Tibial nerve (tissue), 4 donors: ENCODE results near the gene BCKDHB. TPM values are rescaled to one million over a fixed set of nuclear protein-coding genes. Genes with fewer than 3 reads are reported as not detected.
"Not testable (repeated sequence)": the region's sequence is repeated elsewhere in the genome, so short reads cannot be mapped to it uniquely, and the experiment has no call there.

Source experiments
- DNase-seq, 2 donors: peaks; one replicate each; pipeline ENCODE4 v3.0.0-alpha.2; 2019; ENCODE audit warnings: low spot score in 2 of 2
- H3K27ac ChIP-seq, 4 donors: fragments of 200-600 bp; sonication (generic) in 3 of 4; one replicate each; pipeline ENCODE4 v1.5.1; 2017 to 2019; ENCODE audit warnings: mild to moderate bottlenecking in 1 of 4
- H3K27me3 ChIP-seq, 2 donors: fragments of 200-600 bp; sonication (generic) in 1 of 2; one replicate each; pipeline versions ENCODE4 v1.5.1 to v1.6.0; 2017 to 2019
- H3K36me3 ChIP-seq, 3 donors: fragments of 200-600 bp; sonication (generic); one replicate each; pipeline ENCODE4 v1.5.1; 2018 to 2019
- H3K4me1 ChIP-seq, 4 donors: fragments of 200-600 bp; sonication (generic) in 3 of 4; one replicate each; pipeline ENCODE4 v1.5.1; 2017 to 2019
- H3K4me3 ChIP-seq, 4 donors: fragments of 200-600 bp; sonication (generic) in 3 of 4; one replicate each; pipeline ENCODE4 v1.5.1; 2017 to 2019; ENCODE audit warnings: mild to moderate bottlenecking in 1 of 4, moderate library complexity in 1 of 4
- H3K9me3 ChIP-seq, 4 donors: fragments of 200-600 bp; sonication (generic) in 3 of 4; one replicate each; pipeline ENCODE4 v1.5.1; 2017 to 2019
- CTCF ChIP-seq, 5 experiments: fragments of 200-600 bp in 3 of 5; fragments of 450-650 bp in 2 of 5; sonication (generic) in 3 of 5; IDR thresholded peaks; one replicate each; pipeline ENCODE4 v1.5.1; 2016 to 2019; ENCODE audit warnings: antibody characterized with exemption in 5 of 5, mild to moderate bottlenecking in 3 of 5, moderate library complexity in 2 of 5
- EP300 ChIP-seq, 2 donors: sonication (generic); formaldehyde crosslinking; IDR thresholded peaks; one replicate each; pipeline ENCODE4 v1.6.1; 2017; ENCODE audit warnings: antibody characterized with exemption in 2 of 2, mild to moderate bottlenecking in 1 of 2
- POLR2A ChIP-seq, 2 donors: fragments of 450-650 bp; IDR thresholded peaks; one replicate each; pipeline ENCODE4 v1.6.1; 2017; ENCODE audit warnings: antibody characterized with exemption in 2 of 2, mild to moderate bottlenecking in 2 of 2, moderate library complexity in 2 of 2
- WGBS, 2 donors: methylation state at CpG; one replicate each; pipeline ENCODE4 v1.1.5; 2018; 5-methylcytosine and 5-hydroxymethylcytosine counted together
- total RNA-seq, 4 donors: library from RNA; depleted of rRNA; stranded (reverse); fragments of >200 nt; gene quantifications; one replicate each; pipeline ENCODE4 v1.1.0, GENCODE V29; 2016

The BCKDHB gene
- total RNA-seq, 4 donors from 2014 or later = 13.5 to 28.7 (median 23.4) TPM

GRCh38 chr6:80289727-80290126 lies 183.3 kb downstream of the BCKDHB start:
- no peak overlapping the region for H3K4me3 ChIP-seq
- H3K36me3 ChIP-seq = peaks cover 0 to 18% (median 0%) of the 10 kb centered on the region in 3 donors
- no peaks in the 10 kb centered on the region for H3K27me3 ChIP-seq
- no peaks in the 10 kb centered on the region for H3K4me1 ChIP-seq
- no peak for TF ChIP-seq CTCF (IDR thresholded peaks at IDR 0.05)
- no peak for TF ChIP-seq POLR2A (IDR thresholded peaks at IDR 0.05)
- TF ChIP-seq EP300 (IDR thresholded peaks at IDR 0.05) = no peak
- peaks cover 0 to 20% (median 0%) of the 10 kb centered on the region in 4 donors for H3K9me3 ChIP-seq
- 54 to 57% methylated on average over 3 of the region's 3 CpGs for WGBS, 2 donors
- no peak overlapping the region for H3K27ac ChIP-seq
- DNase-seq = no peak

GRCh38 chr6:80294531-80294930 lies 188.1 kb downstream of the BCKDHB start:
- 91 to 95% methylated on average over 4 of the region's 4 CpGs for WGBS, 2 donors
- not testable (repeated sequence) for H3K4me1 ChIP-seq

GRCh38 chr6:80302716-80303115 lies 196.2 kb downstream of the BCKDHB start:
- Histone ChIP-seq H3K36me3 (peaks cover 0 to 5% (median 0%) of the 10 kb centered on the region in 3 donors), H3K9me3 (peaks cover 0 to 15% (median 0%) of the 10 kb centered on the region in 4 donors), H3K4me3 (no peak overlapping the region), H3K27me3 (no peaks in the 10 kb centered on the region), H3K4me1 (no peaks in the 10 kb centered on the region), H3K27ac (no peak overlapping the region)
- DNase-seq = no peak
- TF ChIP-seq CTCF (IDR thresholded peaks at IDR 0.05) (no peak), POLR2A (IDR thresholded peaks at IDR 0.05) (no peak), EP300 (IDR thresholded peaks at IDR 0.05) (no peak)

More at GRCh38 chr6:80294531-80294930, 188.1 kb downstream of the BCKDHB start:
- peaks cover 0 to 32% (median 0%) of the 10 kb centered on the region in 4 donors for H3K9me3 ChIP-seq
- not testable (repeated sequence) for H3K27ac ChIP-seq, DNase-seq, H3K27me3 ChIP-seq, H3K4me3 ChIP-seq
- H3K36me3 ChIP-seq = peaks cover 0 to 30% (median 0%) of the 10 kb centered on the region in 3 donors

GRCh38 chr6:80304014-80304413 lies 197.5 kb downstream of the BCKDHB start:
- Histone ChIP-seq H3K36me3 (peaks cover 0 to 10% (median 0%) of the 10 kb centered on the region in 3 donors), H3K27me3 (no peaks in the 10 kb centered on the region), H3K27ac (no peak overlapping the region), H3K9me3 (peaks cover 0 to 14% (median 0%) of the 10 kb centered on the region in 4 donors), H3K4me1 (no peaks in the 10 kb centered on the region), H3K4me3 (no peak overlapping the region)
- 0 to 40% methylated on average over 1 of the region's 1 CpG for WGBS, 2 donors
- no peak for DNase-seq
- no peak for TF ChIP-seq POLR2A (IDR thresholded peaks at IDR 0.05)
- TF ChIP-seq CTCF (IDR thresholded peaks at IDR 0.05) = no peak
- no peak for TF ChIP-seq EP300 (IDR thresholded peaks at IDR 0.05)

- Histone ChIP-seq H3K4me3 (no peak overlapping the region), H3K4me1 (peaks cover 0 to 21% (median 0%) of the 10 kb centered on the region in 4 donors), H3K27me3 (no peaks in the 10 kb centered on the region), H3K9me3 (peaks cover 0 to 18% (median 0%) of the 10 kb centered on the region in 4 donors), H3K36me3 (no peaks in the 10 kb centered on the region), H3K27ac (no peak overlapping the region)
- WGBS, 2 donors = 95 to 96% methylated on average over 11 to 13 of the region's 13 CpGs
- TF ChIP-seq POLR2A (IDR thresholded peaks at IDR 0.05) (no peak), CTCF (IDR thresholded peaks at IDR 0.05) (no peak), EP300 (IDR thresholded peaks at IDR 0.05) (no peak)
- DNase-seq = no peak
Observed at GRCh38 chr6:80314531-80314930, 208.1 kb downstream of the BCKDHB start.
